Measurements from ENCODE around the gene CREBBP. TPM values are rescaled to one million over a fixed set of nuclear protein-coding genes. Genes with fewer than 3 reads are reported as not detected.

CREBBP gene
- polyA plus RNA-seq, 1 donor (not counting 4 experiments of a cell fraction or from before 2014, with no cell fraction given) = 5.0 TPM

DNA sequence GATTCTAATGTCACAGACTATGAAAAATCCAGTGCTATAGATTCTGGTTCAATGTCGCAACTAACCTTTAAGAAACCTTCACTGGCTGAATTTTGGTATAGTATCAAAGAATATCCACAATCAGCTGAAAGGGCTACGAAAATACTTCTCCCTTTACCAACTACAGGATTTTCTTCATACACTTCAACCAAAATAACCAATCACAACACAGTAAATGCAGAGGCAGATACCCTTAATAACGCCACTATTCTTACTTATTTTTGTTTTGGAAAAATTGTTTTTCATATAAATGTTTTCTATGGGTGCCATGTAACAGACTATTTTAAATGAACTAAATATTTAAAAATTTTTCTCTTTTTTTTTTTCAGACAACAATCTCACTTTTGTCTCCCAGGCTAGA is 114.3 kb downstream of the CREBBP start:
- FAIRE-seq (no peak), DNase-seq (ENCODE audit: low read depth, low spot score) (no peak)
- no peak for TF ChIP-seq EZH2 (IDR thresholded peaks at IDR 0.05; ENCODE audit: low read length)
- TF ChIP-seq, protein P1, sequence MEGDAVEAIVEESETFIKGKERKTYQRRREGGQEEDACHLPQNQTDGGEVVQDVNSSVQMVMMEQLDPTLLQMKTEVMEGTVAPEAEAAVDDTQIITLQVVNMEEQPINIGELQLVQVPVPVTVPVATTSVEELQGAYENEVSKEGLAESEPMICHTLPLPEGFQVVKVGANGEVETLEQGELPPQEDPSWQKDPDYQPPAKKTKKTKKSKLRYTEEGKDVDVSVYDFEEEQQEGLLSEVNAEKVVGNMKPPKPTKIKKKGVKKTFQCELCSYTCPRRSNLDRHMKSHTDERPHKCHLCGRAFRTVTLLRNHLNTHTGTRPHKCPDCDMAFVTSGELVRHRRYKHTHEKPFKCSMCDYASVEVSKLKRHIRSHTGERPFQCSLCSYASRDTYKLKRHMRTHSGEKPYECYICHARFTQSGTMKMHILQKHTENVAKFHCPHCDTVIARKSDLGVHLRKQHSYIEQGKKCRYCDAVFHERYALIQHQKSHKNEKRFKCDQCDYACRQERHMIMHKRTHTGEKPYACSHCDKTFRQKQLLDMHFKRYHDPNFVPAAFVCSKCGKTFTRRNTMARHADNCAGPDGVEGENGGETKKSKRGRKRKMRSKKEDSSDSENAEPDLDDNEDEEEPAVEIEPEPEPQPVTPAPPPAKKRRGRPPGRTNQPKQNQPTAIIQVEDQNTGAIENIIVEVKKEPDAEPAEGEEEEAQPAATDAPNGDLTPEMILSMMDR (optimal IDR thresholded peaks at IDR 0.05 in 1 of 3, IDR thresholded peaks at IDR 0.05 in 1 of 3, conservative IDR thresholded peaks at IDR 0.05 in 1 of 3; ENCODE audit: extremely low read depth in 1 of 3, insufficient read depth in 2 of 3, low read length in 3 of 3) = no peak
- peaks cover 20 to 25% of the 10 kb centered on the region in 2 experiments for H3K36me3 ChIP-seq (ENCODE audit: control insufficient read depth in 2 of 2, extremely low read depth in 1 of 2, insufficient read depth in 2 of 2, low read length in 2 of 2)
- no peak overlapping the region for H3K27ac ChIP-seq (ENCODE audit: control insufficient read depth, insufficient read depth, low read length)
- no peak overlapping the region for H3K4me2 ChIP-seq (ENCODE audit: control insufficient read depth, extremely low read depth, insufficient read depth, low read depth, low read length)
- no peaks in the 10 kb centered on the region for H3K4me1 ChIP-seq (ENCODE audit: control insufficient read depth, extremely low read depth, insufficient read depth, low read length)
- H3K27me3 ChIP-seq (ENCODE audit: control insufficient read depth, extremely low read depth, insufficient read depth, low read length) = no peaks in the 10 kb centered on the region
- no peaks in the 10 kb centered on the region for H3K9me3 ChIP-seq (ENCODE audit: control insufficient read depth, low read depth, low read length)
- H3K9me1 ChIP-seq (ENCODE audit: control insufficient read depth, extremely low read depth, insufficient read depth, low read length) = no peaks in the 10 kb centered on the region
- no peaks in the 10 kb centered on the region for H3K79me2 ChIP-seq (ENCODE audit: control insufficient read depth, insufficient read depth, low read length)
- H3K9ac ChIP-seq (ENCODE audit: control insufficient read depth, extremely low read depth, insufficient read depth, low read length) = no peak overlapping the region
- H2AFZ ChIP-seq (ENCODE audit: control insufficient read depth, low read length) = no peak overlapping the region
- peaks cover 4% of the 10 kb centered on the region for H4K20me1 ChIP-seq (ENCODE audit: control insufficient read depth, extremely low read depth, insufficient read depth, low read length)
- no peak overlapping the region for H3K4me3 ChIP-seq (ENCODE audit: control insufficient read depth in 2 of 3, extremely low read depth in 1 of 3, insufficient read depth in 2 of 3, low read depth in 1 of 3, low read length in 3 of 3)
- dilution Hi-C loops (cut with MboI; ENCODE audit: extremely low pct_ligation_motif_present, low sequenced_read_pairs) = no loop called here

DNA sequence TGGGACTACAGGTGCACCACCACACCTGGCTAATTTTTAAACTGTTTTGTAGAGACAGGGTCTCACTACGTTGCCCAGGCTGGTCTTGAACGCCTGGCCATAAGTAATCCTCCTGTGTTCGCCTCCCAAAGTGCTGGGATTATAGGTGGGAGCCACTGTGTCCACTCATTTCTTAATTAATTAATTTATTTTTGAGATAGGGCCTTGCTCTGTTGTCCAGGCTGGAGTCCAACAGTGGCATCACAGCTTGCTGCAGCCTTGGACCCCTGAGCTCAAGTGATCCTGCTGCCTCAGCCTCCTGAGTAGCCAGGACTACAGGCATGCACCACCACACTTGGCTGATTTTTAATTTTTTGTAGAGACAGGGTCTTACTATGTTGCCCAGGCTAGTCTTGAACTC is 116.1 kb downstream of the CREBBP start:
- Histone ChIP-seq H3K4me2 (ENCODE audit: control insufficient read depth, extremely low read depth, insufficient read depth, low read depth, low read length) (no peak overlapping the region), H3K27me3 (ENCODE audit: control insufficient read depth, extremely low read depth, insufficient read depth, low read length) (no peaks in the 10 kb centered on the region), H3K9ac (ENCODE audit: control insufficient read depth, extremely low read depth, insufficient read depth, low read length) (no peak overlapping the region), H3K9me1 (ENCODE audit: control insufficient read depth, extremely low read depth, insufficient read depth, low read length) (no peaks in the 10 kb centered on the region), H3K4me3 (ENCODE audit: control insufficient read depth in 2 of 3, extremely low read depth in 1 of 3, insufficient read depth in 2 of 3, low read depth in 1 of 3, low read length in 3 of 3) (no peak overlapping the region), H3K79me2 (ENCODE audit: control insufficient read depth, insufficient read depth, low read length) (no peaks in the 10 kb centered on the region), H2AFZ (ENCODE audit: control insufficient read depth, low read length) (no peak overlapping the region), H3K36me3 (ENCODE audit: control insufficient read depth in 2 of 2, extremely low read depth in 1 of 2, insufficient read depth in 2 of 2, low read length in 2 of 2) (peaks cover 21 to 24% of the 10 kb centered on the region in 2 experiments), H3K27ac (ENCODE audit: control insufficient read depth, insufficient read depth, low read length) (no peak overlapping the region), H3K9me3 (ENCODE audit: control insufficient read depth, low read depth, low read length) (no peaks in the 10 kb centered on the region), H3K4me1 (ENCODE audit: control insufficient read depth, extremely low read depth, insufficient read depth, low read length) (no peaks in the 10 kb centered on the region), H4K20me1 (ENCODE audit: control insufficient read depth, extremely low read depth, insufficient read depth, low read length) (peaks cover 4% of the 10 kb centered on the region)
- FAIRE-seq = no peak
- no peak for DNase-seq (ENCODE audit: low read depth, low spot score)
- dilution Hi-C loops (cut with MboI; ENCODE audit: extremely low pct_ligation_motif_present, low sequenced_read_pairs) = no loop called here
- TF ChIP-seq, protein P1 (optimal IDR thresholded peaks at IDR 0.05 in 1 of 3, IDR thresholded peaks at IDR 0.05 in 1 of 3, conservative IDR thresholded peaks at IDR 0.05 in 1 of 3; ENCODE audit: extremely low read depth in 1 of 3, insufficient read depth in 2 of 3, low read length in 3 of 3) = no peak
- TF ChIP-seq EZH2 (IDR thresholded peaks at IDR 0.05; ENCODE audit: low read length) = no peak
